GM10266 (cell line): ENCODE measurements around the gene HS6ST1.

Source experiments
- DNase-seq: peaks from one replicate; pipeline ENCODE4 v3.0.0; 2012; ENCODE audit errors: extremely low spot score
- CTCF ChIP-seq: IDR thresholded peaks from 2 replicates; pipeline ENCODE4 v1.5.1; 2012; ENCODE audit warnings: mild to moderate bottlenecking, low read depth; ENCODE audit not compliant: control insufficient read depth, insufficient read depth; ENCODE audit errors: missing control alignments

Gene HS6ST1

GRCh38 chr2:128318776-128319464, at the start of gene HS6ST1:
HS6ST1 (minus strand) TSS chr2:128318868; CDS start chr2:128318563, 305 bp downstream.
- peak; percentile 96 for DNase-seq
- TF ChIP-seq CTCF, result no peak

- DNase-seq, result no peak
- TF ChIP-seq CTCF, result no peak
Measured at GRCh38 chr2:128367601-128368359, 49.1 kb upstream of the HS6ST1 start.

- DNase-seq, result no peak
- no peak for TF ChIP-seq CTCF
Measured at GRCh38 chr2:128366713-128367511, 48.2 kb upstream of the HS6ST1 start.

- no peak for DNase-seq
- no peak for TF ChIP-seq CTCF
Measured at GRCh38 chr2:128365217-128365905, 46.7 kb upstream of the HS6ST1 start.

GRCh38 chr2:128364441-128364911, 45.8 kb upstream of the HS6ST1 start:
- no peak for DNase-seq
- TF ChIP-seq CTCF, result no peak

GRCh38 chr2:128363934-128364361, 45.3 kb upstream of the HS6ST1 start:
- TF ChIP-seq CTCF, result no peak
- no peak for DNase-seq
